BJ (cell line): Measurements from ENCODE around the gene RBAK. TPM values are rescaled to one million over a fixed set of nuclear protein-coding genes. Genes with fewer than 3 reads are reported as not detected.
"Not testable (repeated sequence)": the region's sequence is repeated elsewhere in the genome, so short reads cannot be mapped to it uniquely, and the experiment has no call there.

Experiments used
- CTCF ChIA-PET: fragments of 350-600 bp; formaldehyde crosslinking; extraction: SDS; loops from one replicate; lab custom pipeline; 2021; ENCODE audit warnings: antibody characterized with exemption, inconsistent platforms; lab: Yijun Ruan, JAX
- POLR2A ChIA-PET: fragments of 300-600 bp; sonication (Branson Sonifier 250); formaldehyde crosslinking; extraction: SDS; loops from one replicate; lab custom pipeline; 2021; ENCODE audit warnings: antibody characterized with exemption; lab: Charles Lee
- DNase-seq: peaks from one replicate; pipeline ENCODE4 v3.0.0-alpha.2; 2011; ENCODE audit warnings: low read depth
- H3K27me3 ChIP-seq: 2 replicates; pipeline ENCODE4 v1.6.0; 2011; ENCODE audit warnings: low read length; ENCODE audit not compliant: control insufficient read depth, insufficient read depth
- H3K36me3 ChIP-seq: 2 replicates; pipeline ENCODE4 v1.5.1; 2011; ENCODE audit warnings: low read length; ENCODE audit not compliant: control insufficient read depth, insufficient read depth
- H3K4me3 ChIP-seq: 2 replicates; pipeline ENCODE4 v1.5.1; 2011; ENCODE audit warnings: low read depth, mild to moderate bottlenecking, control low read depth, low read length
- CTCF ChIP-seq: IDR thresholded peaks from 2 replicates; pipeline ENCODE4 v1.5.1; 2011; ENCODE audit warnings: low read depth, mild to moderate bottlenecking, control low read depth, inconsistent platforms, low read length, moderate library complexity; ENCODE audit not compliant: insufficient read depth
- polyA plus RNA-seq: library from polyadenylated mRNA; depleted of rRNA; stranded (reverse); fragments of >200 nt; gene quantifications from 2 replicates; pipeline ENCODE4 v1.2.3, GENCODE V29; 2011

RBAK gene
- polyA plus RNA-seq, 1 experiment: 1.9 TPM

- Histone ChIP-seq H3K4me3 (no peak overlapping the region), H3K36me3 (peaks cover 18% of the 10 kb centered on the region), H3K27me3 (no peaks in the 10 kb centered on the region)
- TF ChIP-seq CTCF: no peak
- ChIA-PET CTCF (interaction anchor here (1.2 kb wide), 1 partner anchor 90 kb away, joined by 3 read pairs; no protein-coding TSS in a partner anchor), POLR2A (no interaction called here)
- DNase-seq: no peak
Observed at GRCh38 chr7:5063698-5064097, 18.0 kb downstream of the RBAK start.

GRCh38 chr7:5064391-5065106 is 18.9 kb downstream of the RBAK start:
- ChIA-PET CTCF (interaction anchor here (1.2 kb wide), 1 partner anchor 90 kb away, joined by 3 read pairs; no protein-coding TSS in a partner anchor), POLR2A (no interaction called here)
- TF ChIP-seq CTCF: no peak
- Histone ChIP-seq H3K4me3 (no peak overlapping the region), H3K36me3 (peaks cover 15% of the 10 kb centered on the region), H3K27me3 (no peaks in the 10 kb centered on the region)
- no peak for DNase-seq

- DNase-seq: no peak
- Histone ChIP-seq H3K27me3 (no peaks in the 10 kb centered on the region), H3K36me3 (peaks cover 14% of the 10 kb centered on the region), H3K4me3 (no peak overlapping the region)
- ChIA-PET CTCF (no interaction called here), POLR2A (no interaction called here)
- TF ChIP-seq CTCF: no peak
Observed at GRCh38 chr7:5065107-5065407, 19.4 kb downstream of the RBAK start.

DNA sequence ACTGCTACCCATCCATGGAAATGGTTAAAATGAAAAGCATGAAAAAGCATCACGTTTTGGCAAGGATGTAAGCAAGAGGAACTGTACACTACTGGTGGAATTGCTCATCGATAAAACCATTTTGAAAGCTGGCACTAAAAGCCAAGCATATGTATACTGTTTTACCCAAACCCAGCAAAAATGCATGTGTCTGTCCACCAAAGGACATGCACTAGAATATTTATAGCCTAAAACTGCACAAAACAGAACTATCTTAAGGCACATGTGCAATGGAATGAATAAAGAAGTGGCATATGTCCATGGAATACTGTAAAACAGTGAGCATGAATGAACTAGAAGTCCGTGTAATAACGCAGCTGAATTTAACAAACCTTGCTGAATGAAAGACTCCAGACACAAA is 22.9 kb downstream of the RBAK start:
- Histone ChIP-seq H3K27me3 (no peaks in the 10 kb centered on the region), H3K4me3 (no peak overlapping the region), H3K36me3 (peaks cover 7% of the 10 kb centered on the region)
- no peak for TF ChIP-seq CTCF
- ChIA-PET POLR2A (no interaction called here), CTCF (no interaction called here)
- no peak for DNase-seq

GRCh38 chr7:5070206-5070605 is 24.5 kb downstream of the RBAK start:
- no peak for DNase-seq
- H3K36me3 ChIP-seq: peaks cover under 1% of the 10 kb centered on the region; the same call in 1 of the 2 replicates
- TF ChIP-seq CTCF: no peak
- no peak overlapping the region for H3K4me3 ChIP-seq
- POLR2A ChIA-PET: no interaction called here
- H3K27me3 ChIP-seq: no peaks in the 10 kb centered on the region
- CTCF ChIA-PET: no interaction called here

DNA sequence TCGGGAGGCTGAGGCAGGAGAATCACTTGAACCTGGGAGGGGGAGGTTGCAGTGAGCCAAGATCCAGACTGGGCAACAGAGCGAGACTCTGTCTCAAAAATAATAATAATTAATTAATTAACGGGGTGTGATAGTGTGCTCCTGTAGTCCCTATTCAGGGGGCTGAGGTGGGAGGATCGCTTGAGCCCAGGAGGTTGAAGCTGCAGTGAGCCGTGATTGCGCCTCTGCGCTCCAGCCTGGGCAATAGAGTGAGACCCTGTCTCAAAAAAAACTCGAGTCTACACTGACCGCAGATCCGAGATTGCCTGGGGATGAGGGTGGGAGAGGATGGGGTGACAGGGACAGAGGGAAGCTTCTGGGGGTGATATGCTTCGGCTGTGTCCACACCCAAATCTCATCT is 29.5 kb downstream of the RBAK start:
- H3K4me3 ChIP-seq, CTCF ChIA-PET, DNase-seq, H3K36me3 ChIP-seq, H3K27me3 ChIP-seq, POLR2A ChIA-PET: not testable (repeated sequence)
